Effector CD4-positive, alpha-beta T cell (primary cell): ENCODE results near the gene MRPL30.
"Not testable (repeated sequence)": the region's sequence is repeated elsewhere in the genome, so short reads cannot be mapped to it uniquely, and the experiment has no call there.

Experiments
- DNase-seq: peaks from one replicate; pipeline ENCODE4 v3.0.0-alpha.2; 2020

The MRPL30 gene

GRCh38 chr2:99187011-99187410 lies 6.0 kb downstream of the MRPL30 start:
- no peak for DNase-seq

- no peak for DNase-seq
These were observed 7.4 kb downstream of the MRPL30 start for GRCh38 chr2:99188357-99188756.

- no peak for DNase-seq
These were observed 9.6 kb downstream of the MRPL30 start for GRCh38 chr2:99190548-99190947.

- DNase-seq, result not testable (repeated sequence)
These were observed 11.4 kb downstream of the MRPL30 start for GRCh38 chr2:99192364-99192763.

- no peak for DNase-seq
These were observed 17.3 kb downstream of the MRPL30 start for GRCh38 chr2:99198103-99198841.

GRCh38 chr2:99200076-99200800 lies 19.3 kb downstream of the MRPL30 start:
- no peak for DNase-seq

GRCh38 chr2:99201959-99202678 lies 21.1 kb downstream of the MRPL30 start:
- DNase-seq, result no peak

- no peak for DNase-seq
These were observed 24.5 kb downstream of the MRPL30 start for GRCh38 chr2:99205491-99205890.

- DNase-seq, result no peak
These were observed 35.1 kb downstream of the MRPL30 start for GRCh38 chr2:99216096-99216495.

- DNase-seq, result no peak
These were observed 37.0 kb downstream of the MRPL30 start for GRCh38 chr2:99217929-99218501.

GRCh38 chr2:99233177-99233576 lies 52.2 kb downstream of the MRPL30 start:
- not testable (repeated sequence) for DNase-seq

- no peak for DNase-seq
These were observed 57.6 kb downstream of the MRPL30 start for GRCh38 chr2:99238599-99238998.

- no peak for DNase-seq
These were observed 59.4 kb downstream of the MRPL30 start for GRCh38 chr2:99240431-99240830.

- DNase-seq, result no peak
These were observed 61.2 kb downstream of the MRPL30 start for GRCh38 chr2:99242151-99242550.
